HG03571 (cell line): ENCODE measurements around the gene ELP2.
A peak's percentile ranks its signal among the peaks of the same experiment; 100 is the strongest.
"Not testable (repeated sequence)": the region's sequence is repeated elsewhere in the genome, so short reads cannot be mapped to it uniquely, and the experiment has no call there.

Experiments used
- ATAC-seq: cut with Tn5 transposase; IDR thresholded peaks from one replicate; pipeline ENCODE4 v1.9.1; 2021; ENCODE audit not compliant: unreplicated experiment

ELP2 gene, protein sequence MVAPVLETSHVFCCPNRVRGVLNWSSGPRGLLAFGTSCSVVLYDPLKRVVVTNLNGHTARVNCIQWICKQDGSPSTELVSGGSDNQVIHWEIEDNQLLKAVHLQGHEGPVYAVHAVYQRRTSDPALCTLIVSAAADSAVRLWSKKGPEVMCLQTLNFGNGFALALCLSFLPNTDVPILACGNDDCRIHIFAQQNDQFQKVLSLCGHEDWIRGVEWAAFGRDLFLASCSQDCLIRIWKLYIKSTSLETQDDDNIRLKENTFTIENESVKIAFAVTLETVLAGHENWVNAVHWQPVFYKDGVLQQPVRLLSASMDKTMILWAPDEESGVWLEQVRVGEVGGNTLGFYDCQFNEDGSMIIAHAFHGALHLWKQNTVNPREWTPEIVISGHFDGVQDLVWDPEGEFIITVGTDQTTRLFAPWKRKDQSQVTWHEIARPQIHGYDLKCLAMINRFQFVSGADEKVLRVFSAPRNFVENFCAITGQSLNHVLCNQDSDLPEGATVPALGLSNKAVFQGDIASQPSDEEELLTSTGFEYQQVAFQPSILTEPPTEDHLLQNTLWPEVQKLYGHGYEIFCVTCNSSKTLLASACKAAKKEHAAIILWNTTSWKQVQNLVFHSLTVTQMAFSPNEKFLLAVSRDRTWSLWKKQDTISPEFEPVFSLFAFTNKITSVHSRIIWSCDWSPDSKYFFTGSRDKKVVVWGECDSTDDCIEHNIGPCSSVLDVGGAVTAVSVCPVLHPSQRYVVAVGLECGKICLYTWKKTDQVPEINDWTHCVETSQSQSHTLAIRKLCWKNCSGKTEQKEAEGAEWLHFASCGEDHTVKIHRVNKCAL

GRCh38 chr18:36129300-36130038 is at the start of gene ELP2, which contains the start of gene SLC39A6:
TSS of gene ELP2 (plus strand) at chr18:36129899. CDS start at chr18:36129934, 35 bp downstream.
TSS of gene SLC39A6 (minus strand) at chr18:36129340. CDS start at chr18:36127007, 2,333 bp downstream.
- ATAC-seq: peak; percentile 86

DNA sequence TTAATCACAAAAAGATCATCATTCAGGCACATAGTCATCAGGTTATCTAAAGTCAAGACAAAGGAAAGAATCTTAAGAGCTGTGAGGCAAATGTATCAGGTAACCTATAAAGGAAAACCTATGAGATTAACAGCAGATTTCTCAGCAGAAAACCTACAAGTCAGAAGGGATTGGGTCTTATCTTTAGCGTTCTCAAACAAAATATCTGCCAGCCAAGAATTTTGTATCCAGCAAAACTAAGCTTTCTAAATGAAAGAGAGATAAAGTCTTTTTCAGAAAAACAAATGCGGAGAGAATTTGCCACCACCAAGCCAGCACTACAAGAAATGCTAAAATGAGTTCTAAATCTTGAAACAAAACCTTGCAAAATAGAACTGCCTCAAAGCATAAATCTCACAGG is 48.6 kb upstream of the ELP2 start:
- ATAC-seq: not testable (repeated sequence)

DNA sequence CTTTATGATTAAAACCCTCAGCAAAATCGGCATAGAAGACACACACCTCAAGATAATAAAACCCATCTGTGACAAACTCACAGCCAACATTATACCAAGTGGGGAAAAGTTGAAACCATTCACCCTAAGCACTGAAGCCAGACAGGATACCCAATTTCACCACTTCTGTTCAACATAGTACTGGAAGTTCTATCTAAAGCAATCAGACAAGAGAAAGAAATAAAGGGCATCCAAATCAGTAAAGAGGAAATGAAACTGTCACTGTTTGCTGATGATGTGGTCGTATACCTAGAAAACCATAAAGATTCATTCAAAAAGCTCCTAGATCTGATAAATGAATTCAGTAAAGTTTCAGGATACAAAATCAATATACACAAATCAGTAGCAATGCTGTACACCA is 46.0 kb upstream of the ELP2 start:
- no peak for ATAC-seq

DNA sequence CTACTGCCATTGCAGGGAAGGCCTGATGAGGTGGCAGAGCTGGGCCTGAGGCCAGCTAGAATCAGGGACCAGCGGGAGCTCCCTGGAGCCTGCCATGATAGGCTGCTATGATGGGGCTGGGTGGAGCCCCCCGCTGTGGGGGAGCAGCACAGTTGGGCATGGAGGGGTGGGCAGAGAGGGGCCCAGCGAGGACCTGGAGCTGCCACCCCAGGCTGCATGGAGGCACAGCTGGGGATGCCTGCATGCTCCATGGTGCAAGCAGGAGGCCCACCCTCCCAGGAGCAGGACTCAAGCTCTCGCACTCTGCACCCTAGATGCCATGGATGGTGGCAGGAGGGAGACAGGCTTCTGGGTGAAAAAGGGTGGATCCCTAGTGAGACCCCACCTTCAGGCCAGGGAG is 44.5 kb upstream of the ELP2 start:
- ATAC-seq: no peak

- no peak for ATAC-seq
Measured at GRCh38 chr18:36086186-36086585, 43.5 kb upstream of the ELP2 start.

DNA sequence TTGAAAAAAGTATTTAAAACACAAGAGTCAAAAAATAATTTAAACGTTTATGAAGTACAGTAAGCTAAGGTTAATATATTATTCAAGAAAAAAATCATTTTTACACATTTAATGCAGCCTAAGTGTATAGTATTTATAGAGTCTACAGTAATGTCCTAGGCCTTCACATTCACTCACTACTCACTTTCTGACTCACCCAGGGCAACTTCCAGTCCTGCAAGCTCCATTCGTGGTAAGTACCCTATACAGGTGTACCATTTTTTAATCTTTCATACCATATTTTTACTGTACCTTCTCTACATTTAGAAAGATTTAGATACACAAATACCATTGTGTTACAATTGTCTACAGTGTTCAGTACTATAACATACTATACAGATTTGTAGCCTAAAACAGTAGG is 41.4 kb upstream of the ELP2 start:
- ATAC-seq: no peak

GRCh38 chr18:36089001-36089400 is 40.7 kb upstream of the ELP2 start:
- no peak for ATAC-seq

- ATAC-seq: not testable (repeated sequence)
Measured at GRCh38 chr18:36092116-36092515, 37.6 kb upstream of the ELP2 start.

DNA sequence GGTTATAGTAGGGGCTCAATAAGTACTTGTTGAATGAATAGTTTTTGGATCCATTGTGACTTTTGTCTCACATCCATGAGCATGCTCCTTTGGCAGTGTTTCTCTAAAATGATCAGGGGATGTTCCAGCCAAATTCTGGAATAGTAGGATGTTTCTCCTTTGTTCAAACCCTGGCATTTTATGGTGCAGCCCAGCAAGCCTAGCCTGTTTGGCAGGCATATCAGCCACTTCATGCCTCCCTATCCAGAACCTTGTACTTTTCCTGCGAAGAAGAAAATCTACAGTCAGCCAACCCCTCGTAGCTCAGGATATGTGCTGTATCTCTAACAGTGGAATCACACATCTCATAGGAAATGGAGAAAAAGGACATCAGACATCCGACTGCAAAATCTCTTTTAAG is 35.3 kb upstream of the ELP2 start:
- no peak for ATAC-seq

DNA sequence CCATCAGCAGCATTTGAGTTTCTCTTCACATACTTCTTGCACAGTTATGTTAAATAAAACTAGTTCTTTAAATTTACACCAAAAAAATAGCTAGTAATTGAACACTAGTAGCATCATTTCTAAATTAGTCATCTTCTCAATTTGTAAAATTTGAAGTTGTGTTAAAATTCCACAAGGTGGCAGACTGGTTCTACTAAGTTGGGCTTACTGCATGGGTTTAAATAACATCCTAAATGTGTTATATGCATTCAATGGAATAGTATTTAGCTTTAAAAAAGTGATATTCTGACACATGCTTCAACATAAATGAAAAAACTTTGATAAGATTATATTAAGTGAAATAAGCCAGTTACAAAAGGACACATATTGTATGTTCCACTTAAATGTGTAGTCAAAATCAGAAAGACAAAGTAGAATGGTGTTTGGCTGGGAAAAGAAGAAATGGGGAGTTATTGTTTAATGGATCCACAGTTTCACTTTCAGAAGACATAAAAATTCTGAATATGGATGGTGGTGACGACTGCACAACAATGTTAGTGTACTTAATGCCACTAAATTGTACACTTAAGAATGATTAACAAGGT is 33.7 kb upstream of the ELP2 start:
- ATAC-seq: no peak

DNA sequence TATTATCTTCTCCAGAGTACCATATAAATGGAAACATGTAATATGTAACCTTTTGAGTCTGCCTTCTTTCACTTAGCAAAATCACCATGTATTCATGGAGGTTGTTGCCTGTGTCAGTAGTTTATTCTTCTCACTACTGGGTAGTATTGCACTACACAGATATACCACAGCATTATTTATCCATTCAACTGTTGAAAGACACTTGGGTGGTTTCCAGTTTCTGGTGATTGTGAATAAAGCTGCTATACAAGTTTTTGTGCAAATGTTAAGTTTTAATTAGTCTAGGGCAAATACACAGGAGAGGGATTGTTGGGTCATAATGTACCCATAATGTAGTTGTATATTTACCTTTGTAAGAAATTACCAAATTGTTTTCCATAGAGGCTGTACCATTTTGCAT is 32.7 kb upstream of the ELP2 start:
- ATAC-seq: no peak

DNA sequence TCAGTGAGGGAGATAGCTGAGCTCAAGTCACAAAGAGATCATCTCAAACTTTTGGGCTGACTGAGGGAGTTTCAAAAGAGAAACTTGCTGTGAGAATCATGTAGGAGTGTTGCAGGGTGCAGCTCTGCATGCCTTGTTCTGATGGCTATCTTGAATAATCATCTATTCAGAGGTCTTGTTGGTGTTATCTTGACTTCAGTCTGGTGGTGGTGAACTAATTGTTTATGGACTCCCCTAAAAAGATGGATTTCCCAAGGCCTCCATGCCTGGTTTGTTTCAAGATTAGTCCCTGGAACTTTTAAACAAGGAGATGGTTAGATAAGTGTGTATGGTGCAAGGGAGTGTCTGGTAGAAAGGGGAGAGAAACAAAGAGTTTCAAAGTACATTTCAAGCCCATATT is 30.4 kb upstream of the ELP2 start:
- no peak for ATAC-seq

GRCh38 chr18:36101943-36102342 is 27.8 kb upstream of the ELP2 start:
- no peak for ATAC-seq

GRCh38 chr18:36104749-36105148 is 24.9 kb upstream of the ELP2 start:
- ATAC-seq: no peak

GRCh38 chr18:36107477-36107876 is 22.2 kb upstream of the ELP2 start:
- no peak for ATAC-seq

DNA sequence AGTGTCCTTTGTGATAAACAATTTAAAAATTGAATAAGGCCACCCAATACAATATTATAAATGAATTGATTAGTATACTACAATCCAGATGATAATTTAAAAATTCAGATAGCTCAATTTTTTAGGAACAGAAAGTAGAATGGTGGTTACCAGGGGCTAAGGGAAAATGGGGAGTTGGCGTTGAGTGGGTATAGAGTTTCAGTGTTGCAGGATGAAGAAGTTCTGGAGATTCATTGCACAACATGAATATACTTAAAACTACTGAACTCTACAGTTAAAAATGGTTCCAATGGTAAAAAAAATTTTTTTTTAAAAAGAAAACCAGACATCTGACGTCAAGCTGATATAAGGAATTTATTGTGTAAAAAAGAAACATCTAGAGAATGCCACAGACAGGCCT is 21.5 kb upstream of the ELP2 start:
- no peak for ATAC-seq

DNA sequence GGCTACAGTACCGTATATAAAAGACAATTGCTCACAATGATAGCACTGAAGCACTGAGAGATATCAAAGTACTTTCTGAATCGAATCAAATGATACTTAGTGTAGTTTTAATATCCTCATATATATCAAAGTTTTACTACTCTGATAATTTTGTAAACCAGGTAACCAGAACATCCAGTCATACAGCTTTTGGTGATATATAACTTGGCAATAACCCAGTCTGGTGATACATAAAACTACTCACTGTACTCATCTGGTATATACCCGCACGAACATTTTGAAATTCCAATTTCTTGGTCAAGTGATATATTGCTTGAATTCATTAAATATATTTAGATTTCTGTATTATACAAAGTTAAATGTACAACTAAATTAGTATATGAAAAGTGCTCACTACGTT is 21.1 kb upstream of the ELP2 start:
- no peak for ATAC-seq

GRCh38 chr18:36109737-36110136 is 20.0 kb upstream of the ELP2 start:
- ATAC-seq: no peak

- ATAC-seq: no peak
Measured at GRCh38 chr18:36112302-36112701, 17.4 kb upstream of the ELP2 start.

- no peak for ATAC-seq
Measured at GRCh38 chr18:36114251-36114650, 15.4 kb upstream of the ELP2 start.

DNA sequence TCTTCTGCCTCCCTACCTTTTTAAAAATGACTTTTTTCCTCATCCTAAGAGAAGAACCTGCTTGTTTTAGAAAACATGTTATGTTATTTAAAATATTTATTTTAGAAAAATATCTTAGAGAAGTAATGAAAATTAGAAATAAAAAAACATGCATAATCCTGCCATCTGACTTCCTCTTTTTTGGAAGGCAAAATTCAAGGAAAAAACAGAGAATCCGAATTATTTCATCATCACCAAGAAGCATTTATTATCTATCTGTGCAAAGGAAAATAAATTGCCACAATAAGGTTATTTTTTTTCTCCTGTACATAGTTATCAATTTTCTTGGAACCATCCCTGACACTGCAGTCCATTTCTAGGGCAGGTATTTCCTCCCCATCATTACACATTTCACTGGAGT is 15.0 kb upstream of the ELP2 start:
- no peak for ATAC-seq
